GM06990 (cell line): ENCODE data around the gene BROX.
"Not testable (repeated sequence)": the region's sequence is repeated elsewhere in the genome, so short reads cannot be mapped to it uniquely, and the experiment has no call there.

Experiments
- DNase-seq: peaks from one replicate; pipeline ENCODE4 v3.0.0-alpha.2; 2011; ENCODE audit not compliant: insufficient read length; ENCODE audit errors: extremely low read depth
- H3K27me3 ChIP-seq: replicated peaks from 2 replicates; pipeline ENCODE4 v1.6.0; 2011; ENCODE audit warnings: low read length; ENCODE audit not compliant: control insufficient read depth, insufficient read depth
- H3K36me3 ChIP-seq: 2 replicates; pipeline ENCODE4 v1.5.1; 2011; ENCODE audit warnings: low read length; ENCODE audit not compliant: control insufficient read depth, insufficient read depth
- H3K4me3 ChIP-seq: replicated peaks from 2 replicates; pipeline ENCODE4 v1.5.1; 2011; ENCODE audit warnings: low read depth, mild to moderate bottlenecking, control low read depth, low read length
- CTCF ChIP-seq: IDR thresholded peaks from 2 replicates; pipeline ENCODE4 v1.5.1; 2011; ENCODE audit warnings: low read length, control low read depth, mild to moderate bottlenecking, inconsistent platforms; ENCODE audit not compliant: insufficient read depth, poor library complexity, severe bottlenecking

The BROX gene, protein sequence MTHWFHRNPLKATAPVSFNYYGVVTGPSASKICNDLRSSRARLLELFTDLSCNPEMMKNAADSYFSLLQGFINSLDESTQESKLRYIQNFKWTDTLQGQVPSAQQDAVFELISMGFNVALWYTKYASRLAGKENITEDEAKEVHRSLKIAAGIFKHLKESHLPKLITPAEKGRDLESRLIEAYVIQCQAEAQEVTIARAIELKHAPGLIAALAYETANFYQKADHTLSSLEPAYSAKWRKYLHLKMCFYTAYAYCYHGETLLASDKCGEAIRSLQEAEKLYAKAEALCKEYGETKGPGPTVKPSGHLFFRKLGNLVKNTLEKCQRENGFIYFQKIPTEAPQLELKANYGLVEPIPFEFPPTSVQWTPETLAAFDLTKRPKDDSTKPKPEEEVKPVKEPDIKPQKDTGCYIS

DNA sequence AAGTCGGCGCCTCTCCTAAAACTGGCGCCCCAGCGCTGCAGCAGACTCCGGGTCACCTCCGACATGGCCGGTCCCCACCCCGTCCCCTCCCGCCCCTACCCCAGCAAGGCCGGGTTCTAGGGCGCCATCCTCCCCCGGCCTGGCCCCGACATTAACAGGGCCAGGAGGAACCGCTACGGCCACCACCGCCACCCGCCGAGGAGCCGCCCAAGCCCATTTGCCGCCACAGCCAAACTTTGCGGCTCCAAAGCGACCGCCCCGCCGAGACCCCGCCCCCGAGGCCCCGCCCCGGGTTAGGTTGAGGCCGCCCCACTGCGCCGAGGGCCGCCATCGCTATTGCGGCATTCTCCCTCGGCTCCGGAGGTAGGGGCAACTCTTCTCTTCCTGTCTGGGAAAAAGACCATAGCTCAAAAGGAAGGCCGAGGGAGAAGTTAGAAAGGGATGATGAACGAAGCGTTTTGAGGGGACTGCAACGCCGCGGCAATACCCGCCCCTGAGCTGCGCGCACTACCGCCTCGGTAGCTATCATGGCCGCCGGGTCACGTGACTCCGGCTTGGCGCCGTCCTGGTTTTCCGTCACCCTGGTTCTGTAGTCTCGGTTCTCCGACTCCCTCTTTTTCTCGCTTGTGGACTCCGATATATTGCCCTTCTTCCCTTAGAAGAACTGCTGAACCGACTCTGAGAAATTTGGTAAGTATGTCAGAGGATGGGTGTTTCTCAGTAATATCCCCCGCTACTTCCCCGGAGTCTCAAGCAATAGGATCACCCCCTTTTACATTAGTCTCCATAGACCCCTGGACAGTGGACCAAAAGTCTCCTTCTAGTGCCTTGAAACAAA is at the start of gene BROX, which contains the start of gene AIDA:
Gene BROX, plus strand, starts transcription at position 312 of the 838 bp plus-strand sequence. CDS start 3,136 bp downstream, outside the sequence.
Gene AIDA, minus strand, starts transcription at position 239 of the 838 bp plus-strand sequence. Its CDS starts 174 bp downstream, at position 65.
- H3K27me3 ChIP-seq, result no peaks in the 10 kb centered on the region
- TF ChIP-seq CTCF, result no peak
- peaks cover 2% of the 10 kb centered on the region for H3K36me3 ChIP-seq
- DNase-seq, result peak; percentile 91
- H3K4me3 ChIP-seq, result peak within 1 kb of the TSS; percentile 93

GRCh38 chr1:222663431-222663934 is 48.9 kb upstream of the BROX start:
- no peak overlapping the region for H3K4me3 ChIP-seq
- no peak for TF ChIP-seq CTCF
- no peak for DNase-seq
- H3K36me3 ChIP-seq, result peaks cover 15% of the 10 kb centered on the region
- H3K27me3 ChIP-seq, result no peaks in the 10 kb centered on the region

- H3K36me3 ChIP-seq, result peaks cover 12% of the 10 kb centered on the region
These were observed 46.4 kb upstream of the BROX start for GRCh38 chr1:222665964-222666363.

GRCh38 chr1:222668184-222668583 is 44.2 kb upstream of the BROX start:
- H3K36me3 ChIP-seq, result peaks cover 13% of the 10 kb centered on the region
- not testable (repeated sequence) for H3K27me3 ChIP-seq, DNase-seq, H3K4me3 ChIP-seq

More at GRCh38 chr1:222665964-222666363, 46.4 kb upstream of the BROX start:
- no peak for DNase-seq
- TF ChIP-seq CTCF, result no peak
- no peak overlapping the region for H3K4me3 ChIP-seq
- no peaks in the 10 kb centered on the region for H3K27me3 ChIP-seq

DNA sequence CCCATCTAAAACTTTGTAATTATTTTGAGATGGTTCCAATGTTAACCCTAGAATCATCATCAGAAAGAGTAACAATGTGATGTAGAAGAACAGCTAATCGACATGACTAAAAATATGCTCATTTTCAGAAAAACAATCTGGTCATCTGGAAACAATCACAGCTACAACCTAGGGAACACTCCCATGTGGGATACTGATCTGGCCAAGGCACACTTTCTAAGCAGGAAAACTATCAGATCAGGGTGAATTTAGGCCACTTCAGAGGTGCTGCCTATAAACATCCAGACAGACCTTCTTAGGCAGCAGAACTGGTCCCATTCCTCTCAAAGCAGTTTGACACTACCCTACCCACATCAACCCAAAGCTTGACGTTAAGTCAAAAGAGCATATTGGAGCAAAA is 43.3 kb upstream of the BROX start:
- peaks cover 11% of the 10 kb centered on the region for H3K36me3 ChIP-seq
- not testable (repeated sequence) for DNase-seq, H3K27me3 ChIP-seq, H3K4me3 ChIP-seq

- Histone ChIP-seq H3K27me3 (no peaks in the 10 kb centered on the region), H3K36me3 (peaks cover 7% of the 10 kb centered on the region), H3K4me3 (no peak overlapping the region)
- no peak for TF ChIP-seq CTCF
- DNase-seq, result no peak
These were observed 42.3 kb upstream of the BROX start for GRCh38 chr1:222670110-222670509.
